Liver (tissue), 3 donors: Measurements from ENCODE around the gene CFDP1.

ENCODE experiments used
- ATF3 ChIP-seq: IDR thresholded peaks from 2 replicates; pipeline ENCODE4 v1.6.1; 2016; ENCODE audit warnings: antibody characterized with exemption
- CTCF ChIP-seq: fragments of 150-350 bp; IDR thresholded peaks from 2 replicates; pipeline ENCODE4 v1.5.1; 2017; ENCODE audit warnings: improper control_type of control experiment, low read depth, low read length; ENCODE audit not compliant: missing input control
- EGR1 ChIP-seq, 2 donors: IDR thresholded peaks; 2 replicates each; pipeline ENCODE4 v1.6.1; 2016 to 2018; ENCODE audit warnings: antibody characterized with exemption in 2 of 2, low read depth in 2 of 2
- FOXA1 ChIP-seq: IDR thresholded peaks from 2 replicates; pipeline ENCODE4 v1.6.1; 2016; ENCODE audit warnings: antibody characterized with exemption
- HNF4G ChIP-seq: IDR thresholded peaks from 2 replicates; pipeline ENCODE4 v1.6.1; 2016; ENCODE audit warnings: antibody characterized with exemption
- MAX ChIP-seq: IDR thresholded peaks from 2 replicates; pipeline ENCODE4 v1.6.1; 2016; ENCODE audit warnings: antibody characterized with exemption
- RAD21 ChIP-seq, 2 donors: IDR thresholded peaks; 2 replicates each; pipeline ENCODE4 v1.6.1; 2016; ENCODE audit warnings: antibody characterized with exemption in 2 of 2, mild to moderate bottlenecking in 2 of 2
- REST ChIP-seq: IDR thresholded peaks from 2 replicates; pipeline ENCODE4 v1.6.1; 2016; ENCODE audit warnings: antibody characterized with exemption, mild to moderate bottlenecking
- SP1 ChIP-seq: IDR thresholded peaks from 2 replicates; pipeline ENCODE4 v1.6.1; 2018; ENCODE audit warnings: antibody characterized with exemption, mild to moderate bottlenecking
- TAF1 ChIP-seq: conservative IDR thresholded peaks from 2 replicates; pipeline ENCODE4 v1.6.1; 2016; ENCODE audit warnings: antibody characterized with exemption, mild to moderate bottlenecking
- YY1 ChIP-seq: IDR thresholded peaks from 2 replicates; pipeline ENCODE4 v1.6.1; 2016; ENCODE audit warnings: antibody characterized with exemption, mild to moderate bottlenecking
- ZBTB33 ChIP-seq: IDR thresholded peaks from 2 replicates; pipeline ENCODE4 v1.6.1; 2016; ENCODE audit warnings: antibody characterized with exemption
- donor health status: healthy.
- donor health status: healthy.

GRCh38 chr16:75413951-75414350, 19.4 kb downstream of the CFDP1 start:
- TF ChIP-seq CTCF (no peak), MAX (no peak), HNF4G (no peak), RAD21 (IDR thresholded peaks at IDR 0.05) (no peak), SP1 (no peak), FOXA1 (no peak), REST (no peak), YY1 (no peak), ZBTB33 (no peak), TAF1 (no peak), ATF3 (no peak), EGR1 (IDR thresholded peaks at IDR 0.05; ENCODE audit: low read depth in 2 of 2) (no peak)
